Heart left ventricle (tissue), 13 donors: Measurements from ENCODE around the gene SIGLEC10.

ENCODE experiments used
- CTCF ChIP-seq, 12 donors: fragments of 200-600 bp; sonication (generic) in 4 of 12; IDR thresholded peaks; one replicate each; pipeline versions ENCODE4 v1.5.0 to v1.8.0; 2018 to 2022; ENCODE audit warnings: antibody characterized with exemption in 12 of 12, mild to moderate bottlenecking in 5 of 12
- POLR2A ChIP-seq, 2 donors: fragments of 450-650 bp; IDR thresholded peaks; one replicate each; pipeline ENCODE4 v1.6.1; 2017; ENCODE audit warnings: antibody characterized with exemption in 2 of 2, mild to moderate bottlenecking in 2 of 2, moderate library complexity in 2 of 2
- donor health status: ischemic (EF 13 %, LVEDD 7.1; RV severe dilation, severe dysfunction).
- donor health status: DM: no; HTN: yes; CAD: no.
- donor health status: DM: no; HTN: no; CAD: no.
- donor health status: ischemic (EF 25% LVEDD 6.9; RV normal size, moderate dysfunction).
- donor health status: ischemic (EF 25% LVEDD 5.7; RV mildly dilated, moderate dysfunction).
- donor health status: ischemic (EF 35%, LVEDD 5.7; RV mildly dilated, moderate dysfunction).
- donor health status: nonischemic (EF 11% LVEDD 7.7; RV severe dilation, severe dysfunction).
- donor health status: DM: yes; HTN: yes; CAD: no.
- donor health status: PGD.
- donor health status: ischemic (EF 29% LVEDD 5.4; RV normal size, mild dysfunction).
- donor health status: nonischemic (EF 23%, LVEDD 6.1; RV moderate dilation, normal function).

- TF ChIP-seq CTCF (IDR thresholded peaks at IDR 0.05): no peak
- TF ChIP-seq POLR2A (IDR thresholded peaks at IDR 0.05): no peak
These were observed 31.1 kb upstream of the SIGLEC10 start for GRCh38 chr19:51448411-51449016.
